RWPE1 (cell line): ENCODE data around the gene MUC16.

ENCODE experiments used
- CTCF ChIA-PET: fragments of 350-600 bp; sonication (Branson Sonifier 250); formaldehyde crosslinking; extraction: SDS; loops from one replicate; lab custom pipeline; 2021; lab: Yijun Ruan, JAX
- POLR2A ChIA-PET: fragments of 400-600 bp; formaldehyde crosslinking; extraction: SDS; loops from one replicate; lab custom pipeline; 2020; ENCODE audit warnings: antibody characterized with exemption; ENCODE audit not compliant: low non-redundant PET; lab: Yijun Ruan, JAX
- DNase-seq: peaks from one replicate; pipeline ENCODE4 v3.0.0; 2012; ENCODE audit warnings: low spot score
- H3K27ac ChIP-seq: fragments of 450-650 bp; 2 replicates; pipeline ENCODE4 v1.5.1; 2017
- TF ChIP-seq, protein P1 (sequence below): fragments of 450-650 bp; conservative IDR thresholded peaks from 2 replicates; pipeline ENCODE4 v1.5.1; 2017; ENCODE audit warnings: low read depth, mild to moderate bottlenecking

Gene MUC16

DNA sequence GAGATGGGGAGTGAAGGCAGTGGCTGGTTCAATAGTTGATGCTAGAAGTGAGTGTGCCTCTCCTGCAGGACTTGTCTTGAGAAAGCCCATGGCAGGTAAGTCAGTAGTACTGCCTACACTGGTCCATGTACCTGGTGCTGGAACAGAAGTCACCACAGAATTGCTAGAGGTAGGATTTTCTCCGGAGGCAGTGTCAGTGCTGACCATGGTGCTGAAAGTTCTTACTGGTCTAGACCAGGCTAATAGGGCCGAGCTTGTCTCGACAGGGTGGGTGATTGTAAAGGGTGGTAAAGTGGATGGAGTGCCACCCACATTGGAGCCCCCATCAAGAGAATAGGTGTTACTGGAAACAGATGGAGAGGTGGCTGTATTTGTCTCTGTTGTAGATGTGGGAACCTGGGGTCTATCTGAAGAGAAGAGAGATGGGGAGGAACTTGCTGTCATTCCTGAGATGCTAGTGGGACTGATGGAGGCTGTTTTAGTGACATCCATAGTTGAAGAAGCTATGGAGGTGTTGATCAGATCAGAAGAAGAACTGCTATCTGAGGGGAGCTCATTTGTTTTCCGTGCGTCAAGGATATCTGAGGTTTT is 36.6 kb downstream of the MUC16 start:
- TF ChIP-seq, protein P1, sequence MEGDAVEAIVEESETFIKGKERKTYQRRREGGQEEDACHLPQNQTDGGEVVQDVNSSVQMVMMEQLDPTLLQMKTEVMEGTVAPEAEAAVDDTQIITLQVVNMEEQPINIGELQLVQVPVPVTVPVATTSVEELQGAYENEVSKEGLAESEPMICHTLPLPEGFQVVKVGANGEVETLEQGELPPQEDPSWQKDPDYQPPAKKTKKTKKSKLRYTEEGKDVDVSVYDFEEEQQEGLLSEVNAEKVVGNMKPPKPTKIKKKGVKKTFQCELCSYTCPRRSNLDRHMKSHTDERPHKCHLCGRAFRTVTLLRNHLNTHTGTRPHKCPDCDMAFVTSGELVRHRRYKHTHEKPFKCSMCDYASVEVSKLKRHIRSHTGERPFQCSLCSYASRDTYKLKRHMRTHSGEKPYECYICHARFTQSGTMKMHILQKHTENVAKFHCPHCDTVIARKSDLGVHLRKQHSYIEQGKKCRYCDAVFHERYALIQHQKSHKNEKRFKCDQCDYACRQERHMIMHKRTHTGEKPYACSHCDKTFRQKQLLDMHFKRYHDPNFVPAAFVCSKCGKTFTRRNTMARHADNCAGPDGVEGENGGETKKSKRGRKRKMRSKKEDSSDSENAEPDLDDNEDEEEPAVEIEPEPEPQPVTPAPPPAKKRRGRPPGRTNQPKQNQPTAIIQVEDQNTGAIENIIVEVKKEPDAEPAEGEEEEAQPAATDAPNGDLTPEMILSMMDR = no peak
- H3K27ac ChIP-seq = no peak overlapping the region
- POLR2A ChIA-PET = no interaction called here
- DNase-seq = peak; percentile 35
- CTCF ChIA-PET = no interaction called here

DNA sequence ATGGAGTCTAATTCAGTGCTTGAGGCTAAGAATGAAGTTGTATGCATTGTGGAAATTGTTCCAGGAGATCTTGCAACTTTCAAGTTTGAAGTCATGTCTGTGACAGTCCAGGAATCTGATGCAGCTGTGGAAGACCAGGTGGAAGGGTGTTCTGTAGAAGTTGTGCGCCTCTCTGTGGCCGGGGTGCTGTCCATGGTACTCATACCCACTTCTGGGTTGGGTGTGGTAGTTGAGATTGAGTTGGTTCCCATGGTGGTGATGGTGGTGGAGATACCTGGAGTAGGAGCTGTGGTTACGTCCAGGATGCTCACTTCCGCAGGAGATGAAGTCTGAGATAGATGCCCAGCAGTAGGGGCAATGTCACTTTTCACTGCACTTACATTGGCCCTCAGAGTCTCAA is 44.3 kb downstream of the MUC16 start:
- ChIA-PET CTCF (no interaction called here), POLR2A (no interaction called here)
- DNase-seq = no peak
- no peak overlapping the region for H3K27ac ChIP-seq
- TF ChIP-seq, protein P1 = no peak
